Measurements from ENCODE around the gene SNRNP40.
A peak's percentile ranks its signal among the peaks of the same experiment; 100 is the strongest.
"Not testable (repeated sequence)": the region's sequence is repeated elsewhere in the genome, so short reads cannot be mapped to it uniquely, and the experiment has no call there.

SNRNP40 gene

DNA sequence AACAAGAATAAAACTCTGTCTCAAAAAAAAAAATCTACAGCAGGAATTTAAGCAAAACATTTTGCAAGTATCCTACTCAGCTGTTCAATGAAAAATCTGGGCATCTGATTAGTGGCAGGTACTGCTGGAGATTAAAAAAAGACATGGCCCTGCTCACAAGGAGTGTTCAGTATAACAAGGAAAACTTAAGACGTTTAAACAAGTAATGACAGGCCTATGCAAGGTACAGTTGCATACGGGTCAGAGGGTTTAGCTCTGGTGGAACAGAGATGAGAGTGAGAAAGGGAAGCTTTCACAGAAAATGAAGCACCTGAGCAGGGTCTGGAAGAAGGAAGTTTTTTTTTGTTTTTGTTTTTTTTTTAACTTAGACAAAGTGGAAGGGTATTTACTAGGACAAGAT is 23.0 kb downstream of the SNRNP40 start:
- no peak for DNase-seq

DNA sequence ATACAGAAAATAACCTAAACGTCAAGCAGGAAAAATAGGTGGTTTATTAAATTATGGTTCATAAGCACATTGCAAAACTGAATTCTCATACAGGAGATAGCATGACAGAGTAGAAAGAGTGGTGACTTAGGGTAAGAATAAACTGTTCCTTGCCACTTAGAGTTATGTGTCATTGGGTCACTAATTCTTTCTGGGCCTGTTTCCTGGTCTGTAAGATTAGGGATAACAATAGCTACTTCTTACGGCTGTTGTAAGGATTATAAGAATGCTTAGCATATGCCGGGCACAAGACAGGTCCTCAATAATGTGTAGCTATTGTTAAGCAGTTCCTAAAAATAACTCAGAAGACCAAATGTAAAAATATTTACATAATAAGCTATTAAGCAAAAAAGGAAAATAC is 24.2 kb downstream of the SNRNP40 start:
- DNase-seq: no peak

DNA sequence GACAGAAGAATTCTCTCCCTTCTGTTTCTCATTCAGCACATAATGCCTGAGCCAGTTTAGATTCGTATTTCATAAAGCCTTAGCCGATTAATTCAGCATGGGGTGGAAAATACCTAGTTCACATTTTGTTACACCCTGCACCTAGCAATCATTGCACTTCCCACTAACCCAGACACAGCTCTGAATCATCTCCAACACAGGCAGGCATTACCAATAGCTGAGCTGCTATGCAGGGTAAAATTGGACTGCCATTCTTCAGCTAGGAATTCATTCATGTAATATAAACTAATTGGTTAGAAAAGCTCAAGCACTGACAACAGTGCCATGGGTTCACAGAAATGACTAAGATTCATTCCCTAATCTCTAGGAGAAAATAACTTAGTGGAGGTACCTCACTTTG is 30.0 kb downstream of the SNRNP40 start:
- no peak for DNase-seq

DNA sequence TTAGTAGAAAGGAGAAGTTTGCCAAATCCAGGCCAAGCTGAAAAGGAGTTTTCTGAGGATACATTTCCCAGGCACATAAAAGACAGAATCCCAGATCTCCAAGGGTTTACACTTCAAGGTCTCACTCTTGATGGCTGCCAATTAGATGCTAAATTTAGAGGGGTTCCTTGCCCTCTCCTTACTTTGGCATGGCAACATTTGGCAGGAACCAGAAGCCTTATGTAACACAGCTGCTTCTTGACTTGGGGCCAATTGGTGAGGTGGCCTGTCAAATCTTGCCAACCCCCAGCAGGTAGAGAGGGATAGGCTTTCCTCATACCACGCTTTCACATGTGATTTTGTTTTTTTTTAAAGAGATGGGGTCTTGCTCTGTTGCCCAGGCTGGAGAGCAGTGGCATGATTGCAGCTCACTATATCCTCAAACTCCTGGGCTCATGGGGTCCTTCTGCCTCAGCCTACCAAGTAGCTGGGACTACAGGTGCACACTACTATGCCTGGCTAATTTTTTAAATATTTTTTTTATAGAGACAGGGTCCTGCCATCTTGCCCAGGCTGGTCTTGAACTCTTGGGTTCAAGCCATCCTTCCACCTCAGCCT is 31.7 kb downstream of the SNRNP40 start:
- no peak for DNase-seq

DNA sequence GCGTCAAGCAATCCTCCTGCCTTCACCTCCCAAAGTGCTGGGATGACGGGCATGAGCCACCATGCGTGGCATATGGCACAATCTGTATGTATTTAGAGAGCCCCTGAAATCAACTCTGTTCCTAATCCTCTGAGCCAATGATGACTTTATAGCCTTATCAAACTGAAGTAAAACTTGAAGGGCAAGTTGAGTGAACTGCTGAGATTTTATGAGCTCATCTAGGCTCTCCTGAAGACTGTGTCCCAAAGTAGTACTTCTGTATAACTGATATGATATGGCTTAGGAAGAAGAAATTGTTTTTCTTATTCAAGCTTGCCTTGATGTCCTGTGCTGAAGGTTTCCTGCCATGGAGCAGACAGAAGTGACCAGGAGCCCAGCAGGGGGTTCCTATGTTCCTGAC is 33.2 kb downstream of the SNRNP40 start:
- no peak for DNase-seq

DNA sequence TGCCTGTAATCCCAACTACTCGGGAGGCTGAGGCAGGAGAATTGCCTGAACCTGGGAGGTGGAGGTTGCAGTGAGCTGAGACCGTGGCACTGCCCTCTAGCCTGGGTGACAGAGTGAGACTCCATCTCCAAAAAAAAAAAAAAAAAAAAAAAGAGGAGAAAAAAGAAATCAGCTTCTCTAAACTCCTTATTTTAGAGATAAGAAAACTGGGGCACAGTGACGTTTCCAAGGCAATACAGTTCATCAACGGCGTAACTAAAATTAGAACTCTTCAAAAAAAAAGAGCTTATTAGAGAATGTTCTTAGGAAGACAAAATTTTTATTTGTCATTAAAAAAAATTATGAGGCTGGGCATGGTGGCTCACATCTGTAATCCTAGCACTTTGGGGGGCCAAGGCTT is 34.2 kb downstream of the SNRNP40 start:
- DNase-seq: not testable (repeated sequence)

DNA sequence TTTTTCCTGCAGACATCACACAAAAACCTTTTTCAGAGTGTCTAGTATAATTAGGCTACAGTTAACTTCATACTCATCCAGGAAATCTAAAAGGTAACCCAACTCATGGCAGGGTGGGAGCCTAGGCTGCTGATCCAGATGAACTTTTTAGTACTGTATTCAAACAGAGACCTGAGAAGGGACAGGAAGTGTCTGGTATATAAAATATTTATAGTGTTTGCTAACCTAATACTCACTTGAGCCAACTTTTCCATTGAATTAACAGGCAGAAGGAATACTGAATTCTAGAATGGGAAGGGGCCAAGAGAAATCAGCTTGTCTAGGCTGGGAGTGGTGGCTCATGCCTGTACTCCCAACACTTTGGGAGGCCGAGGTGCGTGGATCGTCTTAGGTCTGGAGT is 34.7 kb downstream of the SNRNP40 start:
- DNase-seq: no peak

DNA sequence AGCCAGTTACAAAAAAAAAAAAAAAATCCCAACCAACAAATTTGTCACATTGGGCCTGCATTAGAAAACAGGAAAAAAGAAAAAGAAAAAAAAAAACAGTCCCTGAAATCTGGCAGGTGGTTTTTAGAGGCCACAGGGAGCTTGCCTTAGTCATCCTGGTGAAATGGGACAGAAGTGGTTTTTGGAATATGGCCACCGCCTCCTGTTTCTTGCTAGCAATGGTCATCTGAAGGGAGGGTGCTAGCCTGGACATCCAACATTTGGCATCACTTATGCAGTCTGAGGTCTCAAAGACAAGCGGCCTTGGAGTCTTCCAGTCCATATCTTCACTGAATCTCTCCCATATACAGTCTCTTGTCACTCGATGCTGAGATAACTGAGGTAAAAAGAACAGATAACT is 36.8 kb downstream of the SNRNP40 start:
- DNase-seq: no peak

DNA sequence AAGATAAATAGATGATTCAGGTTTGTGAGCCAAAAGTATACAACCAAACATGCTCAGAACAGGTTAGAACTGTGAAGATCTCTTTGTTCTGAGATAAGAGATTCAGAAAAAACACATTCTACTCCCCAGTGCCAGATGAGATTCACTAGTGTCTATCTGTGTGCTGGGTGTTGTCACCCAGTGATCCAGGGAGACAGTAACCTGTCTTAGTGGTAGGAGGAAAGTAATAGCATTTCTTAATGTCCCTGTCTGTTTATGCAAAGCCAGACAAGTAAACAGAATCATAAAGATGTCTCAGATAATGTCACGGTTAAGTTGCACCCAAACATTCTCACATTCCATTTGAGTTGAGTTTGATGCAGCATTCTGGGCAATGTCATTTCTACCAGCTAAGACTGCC is 38.0 kb downstream of the SNRNP40 start:
- DNase-seq: no peak

DNA sequence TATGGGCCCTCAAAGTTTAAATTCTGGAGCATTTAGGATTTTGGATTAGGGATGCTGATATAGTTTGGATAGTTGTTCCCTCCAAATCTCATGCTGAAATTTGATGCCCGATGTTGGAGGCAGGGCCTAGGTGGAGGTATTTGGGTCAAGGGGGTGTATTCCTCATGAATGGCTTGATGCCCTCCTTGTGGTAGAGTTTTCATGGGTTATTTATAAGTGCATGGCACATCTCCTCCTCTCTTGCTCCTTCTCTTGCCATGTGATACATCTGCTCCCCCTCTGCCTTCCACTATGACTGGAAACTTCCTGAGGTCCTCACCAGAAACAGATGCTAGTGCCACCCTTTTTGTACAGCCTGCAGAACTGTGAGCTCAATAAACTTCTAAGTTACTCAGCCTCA is 39.4 kb downstream of the SNRNP40 start:
- no peak for DNase-seq

DNA sequence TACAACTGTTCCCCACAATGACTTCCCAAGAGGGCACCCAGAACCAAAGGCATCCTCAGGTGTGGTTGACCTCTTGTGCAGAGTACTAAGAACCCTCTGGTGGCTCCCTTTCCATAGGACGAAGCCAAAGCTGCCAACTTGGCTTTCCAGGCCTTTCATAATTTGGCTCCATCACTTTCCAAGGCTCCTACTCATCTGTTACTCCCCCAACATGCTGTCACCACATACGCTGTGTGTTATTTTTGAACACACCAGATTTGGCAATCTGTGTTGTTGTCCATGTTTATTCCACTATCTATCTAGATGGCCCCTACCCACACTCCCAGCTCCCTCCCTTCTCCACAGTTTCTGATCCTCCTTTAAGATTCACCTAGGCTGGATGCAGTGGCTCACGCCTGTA is 46.7 kb downstream of the SNRNP40 start:
- no peak for DNase-seq

DNA sequence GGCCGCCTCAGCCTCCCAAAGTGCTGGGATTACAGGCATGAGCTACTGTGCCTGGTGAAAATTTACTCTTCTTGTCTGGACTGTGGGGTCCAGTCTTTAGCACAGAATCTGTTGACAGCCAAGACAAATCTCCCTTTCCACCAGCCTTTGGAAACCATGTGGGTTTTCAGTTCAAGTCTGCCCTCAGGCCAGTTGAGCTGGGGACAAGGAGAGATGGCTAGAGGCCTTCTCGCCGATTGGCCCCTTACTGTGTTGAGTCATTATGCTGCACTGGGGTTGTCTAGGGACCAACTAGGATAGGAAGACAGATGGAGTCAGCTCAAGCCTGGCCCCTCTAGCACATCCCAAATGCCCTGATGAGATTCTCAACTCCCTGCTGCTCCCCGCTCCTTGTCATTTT is 48.3 kb downstream of the SNRNP40 start:
- DNase-seq: no peak

DNA sequence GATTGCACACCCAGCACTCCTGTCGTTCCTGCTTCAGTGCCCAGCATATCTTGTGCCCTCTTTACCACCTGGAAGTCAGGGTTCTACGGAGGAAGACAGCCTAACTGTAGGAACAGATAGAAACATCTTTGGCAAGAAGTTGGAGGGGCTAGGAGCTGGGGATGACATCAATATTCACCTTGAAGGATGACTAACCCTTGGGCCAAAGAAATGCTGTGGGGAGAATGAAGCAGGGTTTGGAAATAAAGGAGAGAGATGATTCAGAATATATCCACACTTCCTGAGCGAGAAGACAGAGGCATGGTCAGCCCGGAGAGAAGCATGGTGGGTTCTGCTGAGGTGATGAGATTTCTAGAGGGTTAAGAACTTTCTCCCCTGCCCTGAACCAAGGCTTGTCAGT is 52.3 kb downstream of the SNRNP40 start:
- no peak for DNase-seq

DNA sequence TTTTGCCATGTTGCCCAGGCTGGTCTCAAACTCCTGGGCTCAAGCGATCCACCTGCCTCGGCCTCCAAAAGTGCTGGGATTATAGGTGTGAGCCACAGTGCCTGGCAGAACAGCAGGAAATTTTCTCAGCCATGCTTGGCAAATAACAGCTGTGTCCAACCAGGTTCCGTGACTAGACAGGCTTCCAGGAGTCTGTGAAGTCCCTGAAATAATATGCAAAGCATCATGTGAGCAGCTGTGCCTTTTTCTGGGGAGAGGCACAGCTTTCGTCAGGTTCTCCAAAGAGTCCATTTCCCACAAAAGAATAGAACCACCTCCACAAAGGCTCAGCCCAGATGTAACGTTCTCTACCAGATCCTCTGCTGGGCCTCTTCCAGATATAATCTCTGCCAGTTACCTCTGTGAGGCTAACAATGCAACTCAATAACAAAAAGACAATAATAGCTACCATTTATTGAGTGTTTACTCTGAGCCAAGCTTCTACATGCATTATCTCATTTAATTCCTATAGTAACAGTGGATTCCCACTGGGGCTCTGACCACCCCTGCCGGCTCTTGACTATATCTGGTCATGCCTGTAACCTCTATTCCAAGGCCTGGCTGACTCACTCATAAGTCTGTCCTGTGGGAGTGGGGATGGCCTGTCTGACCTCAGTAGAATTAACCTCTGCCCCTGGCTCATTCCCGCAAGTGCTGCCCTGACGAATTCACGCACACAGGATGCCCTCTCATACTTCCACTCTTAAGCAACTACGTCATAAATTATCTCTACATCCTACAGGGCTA is 52.9 kb downstream of the SNRNP40 start:
- DNase-seq: no peak

DNA sequence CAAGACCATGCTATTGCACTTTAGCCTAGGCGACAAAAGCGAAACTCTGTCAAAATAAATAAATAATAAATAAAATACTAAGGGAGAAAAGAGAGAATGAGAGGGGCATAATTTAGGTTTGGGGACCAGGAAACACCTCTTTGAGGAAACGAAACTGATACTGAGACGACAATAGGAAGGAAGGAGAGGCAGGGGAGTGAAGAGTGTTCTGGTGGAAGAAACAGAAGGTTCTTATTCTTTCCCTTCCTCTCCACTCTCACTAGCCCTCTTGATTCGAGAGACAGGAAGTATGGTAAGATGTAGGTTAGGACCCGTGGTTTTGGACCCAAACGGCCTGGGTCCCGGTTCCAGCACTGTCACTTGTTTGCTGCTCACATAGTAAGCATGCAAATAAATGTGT is 55.3 kb downstream of the SNRNP40 start:
- no peak for DNase-seq

DNA sequence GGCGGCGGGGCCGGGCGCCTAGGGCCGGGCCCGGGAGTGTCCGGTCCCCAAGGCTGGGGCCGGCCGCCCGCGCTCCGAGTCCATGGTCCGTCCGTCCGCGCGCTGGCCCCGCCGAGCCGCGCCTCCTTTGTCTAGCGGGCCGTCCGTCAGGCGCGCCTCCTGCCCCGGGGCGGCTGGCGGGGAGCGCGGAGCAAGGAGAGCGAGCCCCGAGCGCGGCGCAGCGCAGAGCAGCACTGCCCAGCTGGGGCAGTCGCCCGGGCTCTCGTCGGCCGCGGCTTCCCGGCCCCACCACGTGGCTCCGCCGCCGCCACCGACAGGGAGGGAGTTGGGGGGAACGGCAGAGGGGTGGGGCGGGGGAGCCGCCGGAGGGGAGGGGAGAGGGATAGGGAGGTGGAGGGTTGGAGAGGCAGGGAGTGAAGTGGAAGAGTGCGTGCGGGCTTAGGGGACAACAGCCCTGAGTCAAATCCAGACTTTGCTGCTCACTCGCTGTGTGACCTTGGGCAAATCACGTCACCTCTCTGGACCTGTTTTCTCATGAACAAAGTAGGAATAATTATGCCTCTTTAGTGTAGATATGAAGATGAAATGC is 56.8 kb downstream of the SNRNP40 start, which contains the start of gene NKAIN1:
NKAIN1 (minus strand) TSS at position 235 of the 589 bp plus-strand sequence. CDS start 340 bp downstream, outside the sequence.
- DNase-seq: peak; percentile 5

DNA sequence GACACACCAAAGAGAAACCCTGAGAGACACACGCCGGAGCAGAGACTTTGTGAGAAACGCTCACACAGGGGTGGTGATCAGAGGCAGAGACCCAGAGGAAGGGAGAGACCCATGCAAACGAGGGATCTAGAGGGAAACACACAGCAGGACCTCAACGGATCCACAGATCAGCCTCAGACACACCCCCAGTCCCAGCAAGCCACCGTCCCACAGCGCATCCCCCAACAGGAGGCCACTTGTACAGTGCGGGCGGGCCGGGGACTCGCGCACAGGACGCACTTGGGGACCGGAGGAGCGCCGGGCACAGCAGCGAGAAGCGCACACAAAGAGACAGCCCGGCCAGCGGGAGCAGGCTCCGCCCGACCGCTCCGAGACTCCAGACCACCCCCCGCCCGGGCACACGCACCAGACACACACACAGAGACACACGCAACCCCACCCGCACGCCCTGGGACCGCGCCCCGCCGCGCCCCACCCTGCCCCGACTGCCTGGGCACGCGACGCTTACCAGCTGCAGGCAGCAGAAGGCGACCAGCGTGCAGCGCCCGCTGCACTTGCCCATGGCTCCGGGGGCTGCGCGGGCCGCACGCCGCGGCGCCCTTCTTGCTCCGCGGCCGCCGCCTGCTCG is 57.5 kb downstream of the SNRNP40 start:
- DNase-seq: peak; percentile 14

DNA sequence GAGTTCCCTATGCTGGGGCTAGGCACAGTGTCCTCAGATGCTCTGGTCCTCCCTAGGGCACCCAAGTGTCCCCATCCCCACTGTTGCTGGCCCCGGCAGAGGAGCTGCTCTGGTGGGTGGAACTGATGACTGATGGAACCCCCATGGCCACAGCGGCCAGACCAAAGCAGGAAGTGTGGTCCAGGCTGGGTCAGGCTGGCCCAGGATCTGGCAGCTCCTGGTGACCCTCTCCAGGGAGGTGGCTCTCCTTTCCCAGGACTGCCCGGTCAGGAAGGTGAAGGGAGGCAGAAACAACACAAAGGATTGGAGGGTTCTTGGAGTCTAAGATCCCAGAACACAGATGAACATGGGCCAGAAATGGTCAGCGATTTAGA is 58.0 kb downstream of the SNRNP40 start:
- DNase-seq: no peak

DNA sequence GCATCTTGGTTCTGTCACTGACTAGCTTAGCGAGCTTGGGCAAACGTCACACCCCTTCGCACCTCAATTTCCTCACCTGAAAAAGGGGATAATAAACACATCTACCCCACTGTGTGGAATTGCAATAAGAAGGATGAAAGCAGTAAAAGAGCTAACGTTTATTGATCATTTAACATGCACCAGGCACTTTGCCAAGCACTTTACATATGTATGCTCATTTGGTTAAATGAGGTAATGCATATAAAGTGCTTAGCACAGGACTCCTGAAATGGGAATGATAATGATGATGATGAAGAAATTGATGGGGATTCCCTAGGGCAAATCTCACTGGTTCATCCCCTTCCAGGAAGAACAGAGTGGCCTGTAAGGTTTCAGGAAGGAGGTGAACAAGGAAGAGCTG is 61.7 kb downstream of the SNRNP40 start:
- no peak for DNase-seq

DNA sequence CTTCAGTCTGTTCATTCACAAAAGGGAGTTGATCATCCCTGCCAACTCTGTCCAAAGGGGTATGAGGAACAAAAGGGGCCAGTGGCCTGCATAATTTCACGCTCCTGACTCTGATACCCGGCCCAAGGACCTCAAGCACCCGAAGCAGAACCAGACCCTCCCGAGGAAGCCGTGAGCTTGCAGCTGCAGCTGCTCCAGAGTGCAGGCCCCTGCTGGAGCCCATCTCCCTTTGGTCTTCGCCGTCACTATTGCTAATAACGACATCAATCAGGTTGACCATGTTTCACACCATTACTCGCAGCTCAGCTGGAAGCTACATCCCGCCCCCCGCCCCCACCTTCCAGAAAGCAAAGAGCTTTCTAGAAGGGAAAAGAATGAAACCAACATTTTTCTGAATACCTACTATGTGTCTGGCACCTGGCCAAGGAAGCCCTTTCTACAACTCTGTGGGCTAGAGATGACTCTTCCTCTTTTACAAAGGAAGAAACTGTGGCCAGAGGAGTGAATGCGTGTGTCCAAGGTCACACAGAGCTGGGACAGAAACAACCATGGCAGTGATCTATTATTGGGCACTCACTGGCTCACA is 62.4 kb downstream of the SNRNP40 start:
- no peak for DNase-seq

DNA sequence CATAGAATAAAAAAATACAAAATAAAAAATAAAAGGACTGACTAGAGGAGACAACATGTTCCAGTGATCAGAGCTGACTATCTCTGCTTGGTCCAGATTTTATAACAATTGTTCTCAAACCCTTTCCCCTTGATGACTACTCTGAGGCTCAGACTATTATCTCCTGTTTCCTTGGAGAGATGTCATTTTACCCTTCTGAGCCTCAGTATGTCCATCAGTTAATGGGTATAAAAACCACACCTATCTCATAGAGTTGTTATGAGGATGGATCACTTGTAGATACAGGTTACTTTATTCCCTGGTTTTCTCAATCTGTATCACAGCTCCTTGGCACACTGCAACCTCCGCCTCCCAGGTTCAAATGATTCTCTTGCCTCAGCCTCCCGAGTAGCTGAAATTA is 63.9 kb downstream of the SNRNP40 start:
- no peak for DNase-seq

DNA sequence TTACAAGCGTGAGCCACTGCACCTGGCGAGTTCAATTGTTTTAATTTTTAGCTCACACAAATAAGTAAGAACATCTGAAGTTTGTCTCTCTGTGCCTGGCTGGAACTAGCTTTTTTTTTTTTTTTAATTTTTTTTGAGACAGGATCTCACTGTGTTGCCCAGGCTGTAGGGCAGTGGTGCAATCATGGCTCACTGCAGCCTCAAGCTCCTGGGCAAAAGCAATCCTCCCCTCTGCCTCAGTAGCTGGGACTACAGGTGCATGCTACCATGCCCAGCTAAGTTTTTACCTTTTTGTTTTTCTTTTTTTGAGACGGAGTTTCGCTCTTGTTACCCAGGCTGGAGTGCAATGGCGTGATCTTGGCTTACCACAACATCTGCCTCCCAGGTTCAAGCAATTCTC is 64.8 kb downstream of the SNRNP40 start:
- no peak for DNase-seq

DNA sequence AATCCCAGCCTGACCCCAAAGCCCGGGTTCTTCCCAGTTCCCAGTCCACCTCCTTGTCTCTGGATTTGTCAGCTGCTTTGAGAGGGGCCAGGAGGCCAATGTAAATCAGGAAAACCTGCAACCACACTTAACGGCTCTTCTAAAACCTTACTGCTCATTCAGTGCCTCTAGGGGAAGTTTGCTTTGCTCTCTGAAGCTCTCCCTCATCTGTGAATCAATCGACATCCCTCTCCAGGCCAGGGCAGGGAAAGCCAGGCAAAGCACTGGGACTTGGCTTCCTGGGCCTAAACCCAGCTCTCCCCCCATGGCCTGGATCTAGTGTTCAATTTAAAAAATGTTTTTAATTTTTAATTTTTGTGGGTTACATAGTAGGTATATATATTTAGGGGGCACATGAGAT is 66.2 kb downstream of the SNRNP40 start:
- no peak for DNase-seq

DNA sequence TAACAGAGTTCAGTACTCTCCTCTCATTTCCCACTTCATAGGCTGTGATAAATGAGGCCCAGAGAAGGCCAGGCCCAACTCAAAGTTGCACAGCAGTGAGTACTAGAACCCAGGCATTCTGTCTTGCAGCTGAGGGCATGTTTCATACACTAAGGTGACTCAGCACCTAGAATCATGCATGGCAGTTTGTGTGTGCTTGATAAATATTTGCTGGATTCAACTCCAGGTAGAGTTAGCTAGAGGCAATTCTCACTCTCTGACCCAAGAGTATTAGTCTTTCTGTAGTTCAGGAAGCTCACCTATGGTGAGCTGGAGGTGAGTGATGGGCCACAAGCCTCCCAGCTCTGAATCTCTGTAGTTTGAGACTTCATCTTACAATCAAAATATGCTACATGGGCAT is 67.6 kb downstream of the SNRNP40 start:
- no peak for DNase-seq

Measured in stimulated activated CD4-positive, alpha-beta T cell treated with anti-CD3 and anti-CD28 coated beads, Interleukin-15, amount 100 ng/mL, for 24 hours (primary cell).